Neural progenitor cell (in vitro differentiated cells): ENCODE results near the gene KLF13.

ENCODE experiments used
- CTCF ChIP-seq: fragments of 200-600 bp; sonication (generic); IDR thresholded peaks from 2 replicates; pipeline ENCODE4 v1.5.1; 2017; ENCODE audit warnings: antibody characterized with exemption, mild to moderate bottlenecking
- EZH2phosphoT487 ChIP-seq: fragments of 200-600 bp; sonication (generic); IDR thresholded peaks from 2 replicates; pipeline ENCODE4 v1.6.1; 2017; ENCODE audit warnings: antibody characterized with exemption

- TF ChIP-seq CTCF: no peak
- no peak for TF ChIP-seq EZH2phosphoT487
Measured at GRCh38 chr15:31364301-31365031, 37.8 kb downstream of the KLF13 start.
